Ascending aorta (tissue), 2 donors: ENCODE measurements around the gene COLGALT1. TPM values are rescaled to one million over a fixed set of nuclear protein-coding genes. Genes with fewer than 3 reads are reported as not detected.
A peak's percentile ranks its signal among the peaks of the same experiment; 100 is the strongest.

Experiments
- DNase-seq, 2 donors: peaks; one replicate each; pipeline ENCODE4 v3.0.0-alpha.2; 2019; ENCODE audit warnings: low spot score in 2 of 2
- H3K27ac ChIP-seq, 2 donors: fragments of 200-600 bp; sonication (generic); one replicate each; pipeline ENCODE4 v1.5.1; 2016 to 2017; ENCODE audit warnings: mild to moderate bottlenecking in 1 of 2
- H3K27me3 ChIP-seq: fragments of 200-600 bp; sonication (generic); one replicate; pipeline ENCODE4 v1.5.1; 2017
- H3K36me3 ChIP-seq, 2 donors: fragments of 200-600 bp; sonication (generic); one replicate each; pipeline ENCODE4 v1.5.1; 2016
- H3K4me1 ChIP-seq, 2 donors: fragments of 200-600 bp; sonication (generic); one replicate each; pipeline ENCODE4 v1.5.1; 2016 to 2017; ENCODE audit warnings: mild to moderate bottlenecking in 1 of 2
- H3K4me3 ChIP-seq, 2 donors: fragments of 200-600 bp; sonication (generic); one replicate each; pipeline ENCODE4 v1.5.1; 2016 to 2017; ENCODE audit warnings: mild to moderate bottlenecking in 1 of 2
- H3K9me3 ChIP-seq, 2 donors: fragments of 200-600 bp; sonication (generic); one replicate each; pipeline ENCODE4 v1.5.1; 2016
- CTCF ChIP-seq, 3 experiments: fragments of 200-600 bp in 2 of 3; fragments of 450-650 bp in 1 of 3; sonication (generic) in 2 of 3; IDR thresholded peaks; one replicate each; pipeline ENCODE4 v1.5.1; 2016 to 2019; ENCODE audit warnings: antibody characterized with exemption in 3 of 3, mild to moderate bottlenecking in 1 of 3, moderate library complexity in 1 of 3
- intact Hi-C: fragments of 100-400 bp; cut with DNase I; formaldehyde crosslinking; loops from one replicate; pipeline ENCODE4 v1.15.1; 2023
- total RNA-seq: library from RNA; depleted of rRNA; stranded (reverse); fragments of >200 nt; gene quantifications from one replicate; pipeline ENCODE4 v1.1.0, GENCODE V29; 2016

Gene COLGALT1
- total RNA-seq, 1 donor from 2014 or later = 95.4 TPM

- H3K36me3 ChIP-seq = no peaks in the 10 kb centered on the region
- intact Hi-C loops = loop anchor here (5.0 kb wide), 2 partner anchors 68 to 83 kb away; partner anchors contain the start of gene UNC13A
- no peak overlapping the region for H3K27ac ChIP-seq
Measured at GRCh38 chr19:17604372-17605025, 49.0 kb downstream of the COLGALT1 start.

GRCh38 chr19:17605117-17605516, 49.7 kb downstream of the COLGALT1 start:
- no peak for TF ChIP-seq CTCF (IDR thresholded peaks at IDR 0.05)
- Histone ChIP-seq H3K4me3 (peak overlapping the region in 1 of 2 donors; percentile 40), H3K36me3 (no peaks in the 10 kb centered on the region), H3K27ac (no peak overlapping the region), H3K4me1 (peaks cover 0 to 3% of the 10 kb centered on the region in 2 donors), H3K9me3 (no peaks in the 10 kb centered on the region), H3K27me3 (no peaks in the 10 kb centered on the region)
- intact Hi-C loops = loop anchor here (5.0 kb wide), 2 partner anchors 67 to 82 kb away; partner anchors contain the start of gene UNC13A
- DNase-seq = no peak

More at GRCh38 chr19:17604372-17605025, 49.0 kb downstream of the COLGALT1 start:
- no peak for DNase-seq
- peaks cover 0 to 3% of the 10 kb centered on the region in 2 donors for H3K4me1 ChIP-seq
- no peak overlapping the region for H3K4me3 ChIP-seq
- no peaks in the 10 kb centered on the region for H3K27me3 ChIP-seq
- no peak for TF ChIP-seq CTCF (IDR thresholded peaks at IDR 0.05)
- no peaks in the 10 kb centered on the region for H3K9me3 ChIP-seq

GRCh38 chr19:17605761-17606589, 50.5 kb downstream of the COLGALT1 start:
- DNase-seq = peak; percentile 29 to 81
- Histone ChIP-seq H3K9me3 (no peaks in the 10 kb centered on the region), H3K4me3 (peak overlapping the region; percentile 40 to 59), H3K4me1 (peaks cover 0 to 3% of the 10 kb centered on the region in 2 donors), H3K27ac (peak overlapping the region in 1 of 2 donors; percentile 14), H3K27me3 (no peaks in the 10 kb centered on the region), H3K36me3 (no peaks in the 10 kb centered on the region)
- intact Hi-C loops = loop anchor here (2.0 to 5.0 kb wide), 3 partner anchors 66 to 161 kb away; partner anchors contain the start of gene UNC13A
- peak; percentile 60 to 80 (median 69) for TF ChIP-seq CTCF (IDR thresholded peaks at IDR 0.05)

GRCh38 chr19:17606590-17607185, 51.2 kb downstream of the COLGALT1 start:
- H3K36me3 ChIP-seq = no peaks in the 10 kb centered on the region
- no peaks in the 10 kb centered on the region for H3K9me3 ChIP-seq
- intact Hi-C loops = loop anchor here (2.0 to 5.0 kb wide), 3 partner anchors 66 to 160 kb away; partner anchors contain the start of gene UNC13A
- H3K27me3 ChIP-seq = no peaks in the 10 kb centered on the region
- no peak overlapping the region for H3K27ac ChIP-seq
- no peak for DNase-seq
- TF ChIP-seq CTCF (IDR thresholded peaks at IDR 0.05) = no peak
- H3K4me1 ChIP-seq = peaks cover 0 to 3% of the 10 kb centered on the region in 2 donors
- peak overlapping the region; percentile 40 to 59 for H3K4me3 ChIP-seq

- DNase-seq = no peak
- Histone ChIP-seq H3K36me3 (no peaks in the 10 kb centered on the region), H3K4me1 (peaks cover 0 to 3% of the 10 kb centered on the region in 2 donors), H3K9me3 (no peaks in the 10 kb centered on the region), H3K27ac (no peak overlapping the region), H3K4me3 (no peak overlapping the region), H3K27me3 (no peaks in the 10 kb centered on the region)
- TF ChIP-seq CTCF (IDR thresholded peaks at IDR 0.05) = no peak
- intact Hi-C loops = loop anchor here (2.0 to 5.0 kb wide), 3 partner anchors 64 to 159 kb away; partner anchors contain the start of gene UNC13A
Measured at GRCh38 chr19:17607936-17608335, 52.5 kb downstream of the COLGALT1 start.
